ENCODE measurements around the gene MAML3. TPM values are rescaled to one million over a fixed set of nuclear protein-coding genes. Genes with fewer than 3 reads are reported as not detected.

The MAML3 gene
- polyA plus RNA-seq, 6 donors from 2014 or later: 0.37 to 2.7 (median 1.1) TPM

DNA sequence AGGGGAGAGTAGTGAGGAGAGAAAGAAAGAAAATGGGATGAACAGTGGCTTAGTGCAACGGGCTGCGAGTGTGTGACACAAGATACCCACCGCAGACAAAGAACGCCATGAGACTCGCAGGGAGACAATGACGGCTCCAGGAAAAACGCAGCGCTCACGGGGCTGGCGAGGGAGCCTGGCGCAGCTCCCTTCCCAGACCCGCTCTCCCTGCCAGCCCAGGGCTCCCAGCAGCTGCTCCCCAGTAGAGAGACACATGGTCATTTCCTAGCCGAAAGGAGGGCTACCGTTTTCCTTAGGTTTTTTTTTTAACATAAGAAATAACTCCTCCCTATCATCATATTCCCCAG, 149.5 kb downstream of the MAML3 start:
- Mint-ChIP-seq H3K27me3 (peaks cover 0 to 15% (median 4%) of the 10 kb centered on the region in 3 donors), H3K36me3 (no peaks in the 10 kb centered on the region), H3K4me1 (no peaks in the 10 kb centered on the region), H3K9me3 (no peaks in the 10 kb centered on the region), H3K27ac (no peak overlapping the region), H3K4me3 (peak overlapping the region in 1 of 8 donors; percentile 11)
- ATAC-seq (ENCODE audit: low read depth in 2 of 2): no peak
- DNase-seq: no peak

DNA sequence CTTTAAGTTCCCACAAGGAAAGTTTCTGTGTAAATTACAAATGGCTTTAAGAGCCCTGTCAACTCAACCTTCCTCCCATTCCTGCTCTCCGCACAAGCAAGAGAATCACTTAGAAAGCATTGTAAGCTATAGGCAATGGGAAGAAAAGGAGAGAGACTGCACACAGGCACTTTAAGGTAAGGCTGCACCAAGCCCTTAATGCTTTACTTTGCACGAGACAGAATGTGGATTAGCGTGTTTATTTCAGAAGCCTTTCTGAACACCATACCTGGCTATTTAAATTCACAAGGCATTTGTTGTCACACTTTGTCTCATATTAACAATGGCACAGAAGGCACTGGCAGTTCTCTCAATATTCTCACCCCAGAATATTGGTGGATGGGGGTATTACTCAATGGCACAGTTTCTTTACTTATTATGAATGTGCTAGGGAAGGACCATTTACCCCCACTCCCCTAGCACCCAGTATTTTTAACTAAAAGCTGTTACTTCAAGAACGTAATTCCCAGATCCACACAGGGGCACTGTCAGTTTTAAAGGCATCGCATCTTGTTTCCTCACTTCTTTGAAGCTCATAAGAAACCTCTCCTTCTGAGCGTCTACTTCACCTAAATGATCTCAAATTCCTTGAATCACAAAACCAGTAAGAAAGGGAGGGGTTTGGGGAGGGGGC, 150.0 kb downstream of the MAML3 start:
- Mint-ChIP-seq H3K9me3 (no peaks in the 10 kb centered on the region), H3K27me3 (peaks cover 2 to 15% (median 4%) of the 10 kb centered on the region in 3 donors), H3K36me3 (no peaks in the 10 kb centered on the region), H3K4me3 (no peak overlapping the region), H3K27ac (no peak overlapping the region), H3K4me1 (no peaks in the 10 kb centered on the region)
- DNase-seq: no peak
- no peak for ATAC-seq (ENCODE audit: low read depth in 2 of 2)

DNA sequence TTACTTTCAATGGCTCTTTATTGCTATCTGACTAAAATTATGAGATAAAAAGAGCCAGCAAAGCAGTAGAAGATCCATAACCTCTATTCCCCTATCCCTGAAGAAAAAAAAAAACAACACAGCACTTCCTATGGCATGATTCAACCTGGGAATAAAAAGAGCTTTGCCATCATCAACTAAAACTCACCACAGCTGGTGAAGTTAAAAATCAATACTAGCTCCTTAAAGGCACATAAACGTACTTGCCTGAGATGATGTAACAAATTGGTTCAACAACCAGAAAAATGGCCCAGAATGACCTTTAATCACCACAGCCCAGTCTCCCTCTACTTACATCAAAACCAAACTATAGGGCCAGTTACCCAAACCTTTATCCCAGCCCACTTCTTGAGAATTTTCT, 153.8 kb downstream of the MAML3 start:
- H3K27ac Mint-ChIP-seq: peak overlapping the region in 1 of 6 donors; percentile 18
- no peak overlapping the region for H3K4me3 Mint-ChIP-seq
- peaks cover 0 to 8% (median 0%) of the 10 kb centered on the region in 7 donors for H3K9me3 Mint-ChIP-seq
- ATAC-seq (ENCODE audit: low read depth in 2 of 2) (no peak), DNase-seq (no peak)
- H3K36me3 Mint-ChIP-seq: peaks cover 6 to 8% of the 10 kb centered on the region in 2 donors
- peaks cover 4 to 15% (median 6%) of the 10 kb centered on the region in 3 donors for H3K27me3 Mint-ChIP-seq
- H3K4me1 Mint-ChIP-seq: no peaks in the 10 kb centered on the region

DNA sequence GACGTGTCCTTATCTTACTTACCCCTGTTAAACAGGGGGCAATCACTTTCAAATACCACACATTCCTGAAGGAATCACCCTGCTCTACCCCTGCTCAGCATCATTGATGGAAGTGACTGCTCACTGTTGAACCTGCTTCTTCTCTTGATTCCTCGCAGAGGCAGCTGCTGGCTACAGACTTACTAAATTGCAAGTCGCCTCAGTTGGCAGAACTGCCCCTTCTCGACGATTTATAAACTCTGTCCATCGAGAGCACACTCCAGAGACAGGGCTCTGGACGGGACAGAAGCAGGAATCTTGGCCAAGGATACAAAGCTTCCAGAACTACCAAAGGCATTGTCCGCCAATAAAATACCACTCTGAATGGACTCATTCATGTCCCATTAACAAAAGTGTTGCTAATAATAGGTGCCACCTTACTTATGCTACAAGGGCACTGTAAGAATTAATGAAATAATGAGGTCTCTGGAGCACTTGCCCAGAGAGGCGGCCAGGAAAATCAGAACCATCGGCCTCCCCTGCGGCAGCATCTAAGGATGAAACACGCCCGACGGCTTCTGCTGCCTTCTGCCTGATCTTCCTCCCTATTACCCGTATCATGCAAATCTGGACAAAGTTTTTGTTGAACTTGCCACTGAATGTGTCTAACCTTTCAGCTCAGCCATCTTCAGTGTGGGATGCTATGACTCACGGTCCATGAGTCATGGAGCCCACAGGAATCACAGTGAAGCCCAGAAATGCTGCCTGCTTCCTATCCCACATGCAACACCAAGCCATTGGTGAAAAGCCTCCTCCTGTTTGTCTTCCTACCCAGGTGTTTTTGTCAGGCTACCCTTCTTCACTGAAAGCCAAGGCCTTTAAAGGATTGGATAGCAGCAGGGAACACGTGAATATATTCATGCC, 164.9 kb downstream of the MAML3 start:
- H3K36me3 Mint-ChIP-seq: peaks cover 0 to 8% of the 10 kb centered on the region in 2 donors
- H3K4me1 Mint-ChIP-seq: peaks cover 0 to 4% (median 0%) of the 10 kb centered on the region in 3 donors
- H3K9me3 Mint-ChIP-seq: peaks cover 0 to 8% (median 0%) of the 10 kb centered on the region in 7 donors
- H3K4me3 Mint-ChIP-seq: no peak overlapping the region
- no peak for DNase-seq
- no peaks in the 10 kb centered on the region for H3K27me3 Mint-ChIP-seq
- no peak for ATAC-seq (ENCODE audit: low read depth in 2 of 2)
- H3K27ac Mint-ChIP-seq: peak overlapping the region in 1 of 6 donors; percentile 45

DNA sequence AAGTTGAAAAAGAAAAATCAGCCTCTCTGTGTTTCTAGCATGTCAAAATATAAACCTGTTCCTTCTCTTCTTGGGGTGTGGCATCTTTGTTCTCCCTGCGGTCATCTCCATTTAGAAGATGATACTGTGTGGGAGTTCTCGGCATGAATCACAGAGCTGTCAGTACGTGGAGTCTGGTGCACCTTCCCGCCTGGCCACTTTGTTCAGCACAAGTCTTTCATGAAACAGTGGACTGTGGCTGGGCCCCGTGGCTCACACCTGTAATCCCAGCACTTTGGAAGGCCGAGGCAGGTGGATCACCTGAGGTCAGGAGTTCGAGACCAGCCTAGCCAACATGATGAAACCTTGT, 166.5 kb downstream of the MAML3 start:
- H3K27ac Mint-ChIP-seq: peak overlapping the region in 1 of 6 donors; percentile 72
- H3K4me3 Mint-ChIP-seq: no peak overlapping the region
- no peaks in the 10 kb centered on the region for H3K27me3 Mint-ChIP-seq
- H3K4me1 Mint-ChIP-seq: peaks cover 0 to 9% (median 0%) of the 10 kb centered on the region in 3 donors
- H3K36me3 Mint-ChIP-seq: peaks cover 6 to 8% of the 10 kb centered on the region in 2 donors
- peaks cover 0 to 8% (median 0%) of the 10 kb centered on the region in 7 donors for H3K9me3 Mint-ChIP-seq
- DNase-seq (no peak), ATAC-seq (ENCODE audit: low read depth in 2 of 2) (no peak)

DNA sequence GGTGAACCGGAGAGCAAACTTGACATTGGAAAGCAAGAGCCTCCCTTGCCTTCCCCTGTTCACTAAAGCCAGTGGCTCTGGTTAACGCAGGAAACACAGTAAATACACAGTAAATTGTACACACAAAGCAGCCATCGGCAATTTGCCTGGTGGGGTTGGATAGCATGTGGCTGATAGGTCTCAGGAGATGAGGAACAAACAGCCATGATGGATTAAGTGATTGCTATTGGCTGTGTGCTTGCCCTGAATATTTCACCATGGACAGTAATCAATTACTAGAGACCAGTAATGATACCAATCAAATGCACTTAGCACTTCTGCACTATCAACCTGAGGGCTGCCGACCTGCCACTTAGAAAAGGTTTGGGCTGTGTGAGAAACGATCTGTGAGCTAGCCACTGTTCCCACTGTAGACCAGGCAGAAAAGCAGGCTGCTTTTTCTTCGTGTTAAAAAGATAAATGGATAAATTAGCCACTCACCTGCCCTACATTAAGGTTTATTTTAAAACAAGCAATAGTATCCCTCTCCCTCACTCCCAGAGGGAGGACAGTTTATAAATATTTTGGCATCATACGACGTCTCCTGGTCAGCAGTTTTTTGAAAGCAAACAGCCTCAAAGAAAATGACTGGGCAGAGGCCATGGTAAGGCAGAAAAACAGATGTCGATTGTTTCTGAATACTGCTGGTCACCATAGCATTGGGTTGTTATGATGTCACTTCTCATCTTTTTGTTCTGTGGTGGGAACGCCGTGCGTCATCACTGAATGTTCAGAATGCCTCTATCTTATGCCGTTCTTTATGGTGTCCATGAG, 167.1 kb downstream of the MAML3 start:
- H3K4me1 Mint-ChIP-seq: peaks cover 0 to 9% (median 4%) of the 10 kb centered on the region in 3 donors
- H3K36me3 Mint-ChIP-seq: peaks cover 6 to 8% of the 10 kb centered on the region in 2 donors
- peak overlapping the region in 1 of 6 donors; percentile 72 for H3K27ac Mint-ChIP-seq
- ATAC-seq (ENCODE audit: low read depth in 2 of 2): no peak
- peaks cover 0 to 6% (median 0%) of the 10 kb centered on the region in 7 donors for H3K9me3 Mint-ChIP-seq
- no peaks in the 10 kb centered on the region for H3K27me3 Mint-ChIP-seq
- DNase-seq: no peak
- no peak overlapping the region for H3K4me3 Mint-ChIP-seq

DNA sequence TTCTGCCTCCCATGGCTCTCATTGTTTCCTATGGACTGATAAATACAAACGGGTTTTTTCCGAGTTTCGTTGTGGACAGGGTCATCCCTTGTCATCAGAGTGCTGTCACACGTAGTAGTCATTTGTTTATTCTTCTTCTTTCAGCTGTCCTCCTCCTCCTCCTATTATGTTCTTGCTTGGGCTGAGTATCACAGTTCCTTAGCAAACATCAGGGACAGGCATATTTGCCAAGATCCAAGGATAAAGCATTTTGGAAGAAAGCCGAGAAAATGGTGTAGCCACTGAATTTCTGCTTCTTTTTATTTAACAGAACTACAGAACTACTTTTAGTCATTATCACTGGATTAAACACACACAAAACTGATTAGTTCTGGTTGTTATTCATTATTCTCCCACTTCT, 167.9 kb downstream of the MAML3 start:
- ATAC-seq (ENCODE audit: low read depth in 2 of 2) (no peak), DNase-seq (no peak)
- no peak overlapping the region for H3K4me3 Mint-ChIP-seq
- no peaks in the 10 kb centered on the region for H3K27me3 Mint-ChIP-seq
- H3K9me3 Mint-ChIP-seq: peaks cover 0 to 6% (median 0%) of the 10 kb centered on the region in 7 donors
- H3K27ac Mint-ChIP-seq: no peak overlapping the region
- peaks cover 6 to 8% of the 10 kb centered on the region in 2 donors for H3K36me3 Mint-ChIP-seq
- peaks cover 0 to 9% (median 7%) of the 10 kb centered on the region in 3 donors for H3K4me1 Mint-ChIP-seq

DNA sequence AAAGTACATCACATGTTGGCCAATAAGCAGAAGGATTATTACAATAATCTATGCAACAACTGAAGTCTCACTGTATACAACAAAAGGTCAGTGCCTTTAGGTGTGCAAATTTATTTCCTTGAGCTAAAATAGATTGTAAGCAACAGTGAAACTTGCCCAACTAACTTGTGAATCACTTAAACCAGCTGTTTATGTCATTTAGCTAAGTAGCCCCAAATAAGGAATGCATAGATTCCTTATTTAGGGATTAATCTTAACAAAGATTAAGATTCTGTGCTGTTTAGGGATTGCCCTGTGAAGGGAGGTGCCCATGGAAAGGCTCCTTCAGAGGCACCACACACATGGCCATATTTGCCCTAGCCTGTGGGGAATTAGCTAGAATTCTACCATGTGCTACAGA, 168.6 kb downstream of the MAML3 start:
- H3K4me3 Mint-ChIP-seq: no peak overlapping the region
- H3K36me3 Mint-ChIP-seq: peaks cover 6 to 8% of the 10 kb centered on the region in 2 donors
- H3K4me1 Mint-ChIP-seq: peaks cover under 1 to 9% (median 7%) of the 10 kb centered on the region in 3 donors
- H3K27me3 Mint-ChIP-seq: no peaks in the 10 kb centered on the region
- DNase-seq (no peak), ATAC-seq (ENCODE audit: low read depth in 2 of 2) (no peak)
- peaks cover 0 to 6% (median 0%) of the 10 kb centered on the region in 7 donors for H3K9me3 Mint-ChIP-seq
- no peak overlapping the region for H3K27ac Mint-ChIP-seq

DNA sequence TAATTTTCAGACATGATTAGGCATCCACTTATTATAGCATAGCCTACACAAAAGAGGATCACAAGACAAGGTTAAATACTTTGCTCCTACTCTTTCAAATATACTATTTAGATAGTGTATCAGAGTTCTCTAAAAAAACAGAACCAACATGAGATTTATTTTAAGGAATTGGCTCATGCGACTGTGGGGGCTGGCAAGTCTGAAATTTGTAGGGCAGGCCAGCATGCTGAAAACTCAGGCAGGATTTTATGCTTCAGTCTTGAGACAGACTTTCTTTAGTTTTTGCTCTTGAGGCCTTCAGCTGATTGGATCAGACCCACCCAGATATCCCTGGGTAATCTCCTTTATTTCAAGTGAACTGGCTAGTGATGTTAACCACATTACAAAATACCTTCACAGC, 169.5 kb downstream of the MAML3 start:
- no peak for ATAC-seq (ENCODE audit: low read depth in 2 of 2)

DNA sequence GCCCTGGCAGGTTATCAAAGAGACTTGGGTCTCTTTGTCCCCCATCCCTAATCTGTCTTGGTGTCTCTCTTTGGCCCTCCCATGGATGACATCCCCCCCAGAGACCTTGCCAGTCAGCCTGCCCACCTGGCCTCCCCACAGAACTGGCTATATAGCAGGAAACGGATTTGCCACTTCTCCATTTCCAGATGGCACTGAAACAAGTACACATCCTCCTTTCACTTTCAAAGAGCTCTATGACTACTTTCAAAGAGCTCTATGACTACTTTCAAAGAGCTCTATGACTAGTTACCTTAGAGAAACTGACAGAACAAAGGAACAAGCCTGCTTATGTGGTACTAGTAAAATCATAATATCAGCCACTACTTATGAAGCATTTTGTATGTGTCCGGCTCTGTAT, 175.3 kb downstream of the MAML3 start:
- H3K36me3 Mint-ChIP-seq: peaks cover 0 to 4% of the 10 kb centered on the region in 2 donors
- H3K4me3 Mint-ChIP-seq: peak overlapping the region; percentile 1 to 91 (median 74)
- H3K4me1 Mint-ChIP-seq: peaks cover 38 to 57% (median 54%) of the 10 kb centered on the region in 3 donors
- no peaks in the 10 kb centered on the region for H3K27me3 Mint-ChIP-seq
- peaks cover 0 to 2% (median 0%) of the 10 kb centered on the region in 7 donors for H3K9me3 Mint-ChIP-seq
- ATAC-seq (ENCODE audit: low read depth in 2 of 2) (peak; percentile 95 to 98), DNase-seq (peak; percentile 81)
- peak overlapping the region; percentile 78 to 94 (median 91) for H3K27ac Mint-ChIP-seq

More for the DNA sequence above, 169.5 kb downstream of the MAML3 start:
- Mint-ChIP-seq H3K4me3 (no peak overlapping the region), H3K27me3 (no peaks in the 10 kb centered on the region), H3K36me3 (peaks cover 6 to 8% of the 10 kb centered on the region in 2 donors), H3K27ac (no peak overlapping the region), H3K4me1 (peaks cover 10 to 16% (median 15%) of the 10 kb centered on the region in 3 donors), H3K9me3 (peaks cover 0 to 6% (median 0%) of the 10 kb centered on the region in 7 donors)
- DNase-seq: no peak

DNA sequence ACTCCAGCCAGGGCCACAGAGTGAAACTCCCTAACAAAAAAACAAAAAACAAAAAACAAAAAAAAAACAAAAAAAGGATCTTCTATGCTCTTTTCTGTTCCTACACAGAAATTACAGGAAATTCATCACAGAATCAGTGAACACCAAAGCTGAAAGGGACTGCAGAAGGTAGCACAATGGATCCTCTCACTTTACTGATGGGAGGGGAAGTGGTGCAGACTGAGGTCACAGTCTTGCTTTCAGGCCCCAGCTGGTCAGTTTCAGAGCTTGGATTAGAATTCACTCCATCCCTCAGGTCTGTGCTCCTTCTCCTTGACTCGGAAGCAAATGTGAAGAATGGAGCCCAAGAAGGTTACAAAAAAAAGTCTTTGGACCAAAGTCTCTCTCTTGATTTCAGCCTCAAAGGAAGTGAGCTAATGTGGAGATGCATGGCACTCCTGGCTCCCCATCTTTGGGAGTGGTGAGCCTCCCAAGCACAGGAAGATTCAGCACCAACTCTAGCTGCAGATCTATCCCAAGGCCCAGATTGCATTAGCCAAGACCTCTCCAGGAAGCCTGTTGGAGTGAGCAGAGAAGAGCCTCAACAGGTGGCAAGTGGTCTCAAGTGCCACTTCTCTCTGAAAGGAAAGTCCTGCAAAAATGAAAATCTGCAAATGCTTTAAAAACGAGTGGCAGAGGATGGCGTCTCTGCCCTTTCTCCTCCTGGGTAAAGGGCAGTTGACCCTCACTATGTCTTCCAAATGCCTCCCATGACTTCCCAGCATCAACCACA, 176.0 kb downstream of the MAML3 start:
- H3K4me3 Mint-ChIP-seq: peak overlapping the region in 6 of 8 donors; percentile 66 to 91 (median 81)
- H3K27me3 Mint-ChIP-seq: no peaks in the 10 kb centered on the region
- H3K36me3 Mint-ChIP-seq: no peaks in the 10 kb centered on the region
- H3K27ac Mint-ChIP-seq: peak overlapping the region; percentile 78 to 94 (median 91)
- DNase-seq (no peak), ATAC-seq (ENCODE audit: low read depth in 2 of 2) (no peak)
- peaks cover 37 to 57% (median 54%) of the 10 kb centered on the region in 3 donors for H3K4me1 Mint-ChIP-seq
- peaks cover 0 to 2% (median 0%) of the 10 kb centered on the region in 7 donors for H3K9me3 Mint-ChIP-seq

DNA sequence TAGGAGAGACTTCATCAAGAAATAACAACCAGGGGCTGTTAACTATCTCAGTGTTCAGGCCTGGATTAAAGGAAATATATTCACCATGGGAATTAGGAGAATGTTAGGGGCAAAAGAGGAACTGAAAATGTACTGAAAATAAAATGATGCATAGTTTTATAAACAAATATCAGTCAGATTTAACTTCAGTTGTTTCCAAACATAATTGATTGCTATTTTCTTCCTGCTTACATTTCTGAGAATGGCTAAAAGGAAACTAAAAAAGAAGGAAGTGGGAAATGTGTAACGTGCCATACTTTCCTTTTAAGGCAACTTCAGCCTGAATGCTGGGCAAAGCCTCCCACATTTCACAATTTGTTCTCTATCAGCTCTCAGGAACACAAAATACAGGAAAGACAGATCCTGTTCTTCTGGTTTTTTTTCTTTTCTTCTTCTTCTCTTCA, 178.1 kb downstream of the MAML3 start:
- DNase-seq: peak; percentile 7
- H3K4me3 Mint-ChIP-seq: peak overlapping the region in 6 of 8 donors; percentile 2 to 52 (median 22)
- H3K27ac Mint-ChIP-seq: peak overlapping the region; percentile 1 to 83 (median 53)
- no peaks in the 10 kb centered on the region for H3K27me3 Mint-ChIP-seq
- H3K4me1 Mint-ChIP-seq: peaks cover 37 to 54% (median 50%) of the 10 kb centered on the region in 3 donors
- H3K9me3 Mint-ChIP-seq: peaks cover 0 to 2% (median 0%) of the 10 kb centered on the region in 7 donors
- no peak for ATAC-seq (ENCODE audit: low read depth in 2 of 2)
- no peaks in the 10 kb centered on the region for H3K36me3 Mint-ChIP-seq
